ENCODE results near the gene RAB7A. TPM values are rescaled to one million over a fixed set of nuclear protein-coding genes. Genes with fewer than 3 reads are reported as not detected.

RAB7A gene
- total RNA-seq, 1 experiment from 2014 or later: 155 TPM

GRCh38 chr3:128702391-128702790, 23.6 kb upstream of the RAB7A start:
- Histone ChIP-seq H4K91ac (ENCODE audit: insufficient read length, low read depth, low read length) (no peak overlapping the region), H3K23me2 (ENCODE audit: insufficient read length, low read depth, low read length, poor library complexity, severe bottlenecking) (peaks cover 6% of the 10 kb centered on the region), H3K27ac (ENCODE audit: insufficient read length, low read depth, low read length) (no peak overlapping the region), H2BK12ac (ENCODE audit: insufficient read length, low read depth, low read length) (no peak overlapping the region), H3K27me3 (ENCODE audit: insufficient read depth, low read length) (no peaks in the 10 kb centered on the region), H3K4ac (ENCODE audit: low read depth, low read length) (no peak overlapping the region), H4K5ac (ENCODE audit: insufficient read length, low read depth, low read length) (no peak overlapping the region), H3K56ac (ENCODE audit: insufficient read length, low read depth, low read length) (no peak overlapping the region), H3K9me3 (ENCODE audit: control insufficient read depth, low read depth, low read length) (no peaks in the 10 kb centered on the region), H2BK20ac (ENCODE audit: low read depth, low read length, poor library complexity, severe bottlenecking) (no peak overlapping the region), H2BK5ac (ENCODE audit: insufficient read length, low read length) (no peak overlapping the region), H3K79me1 (ENCODE audit: insufficient read depth, low read depth, low read length, poor library complexity, severe bottlenecking) (no peaks in the 10 kb centered on the region), H3K79me2 (ENCODE audit: insufficient read depth, low read length) (no peaks in the 10 kb centered on the region), H2BK120ac (ENCODE audit: low read depth, low read length, poor library complexity, severe bottlenecking) (no peak overlapping the region), H4K20me1 (ENCODE audit: control insufficient read depth, insufficient read depth, insufficient read length) (no peaks in the 10 kb centered on the region), H3K4me2 (ENCODE audit: insufficient read depth, insufficient read length, low read length) (no peak overlapping the region), H2AK5ac (ENCODE audit: insufficient read length, low read length) (no peak overlapping the region), H2BK15ac (ENCODE audit: low read depth, low read length) (no peak overlapping the region), H3K9ac (ENCODE audit: extremely low read depth, insufficient read length, low read length) (no peak overlapping the region), H3K4me1 (ENCODE audit: insufficient read depth, low read length) (no peaks in the 10 kb centered on the region), H3K18ac (ENCODE audit: insufficient read length, low read depth, low read length) (no peak overlapping the region), H2AFZ (ENCODE audit: low read length) (no peak overlapping the region), H4K8ac (replicated peaks; ENCODE audit: insufficient read length, low read depth, low read length) (no peak overlapping the region), H3T11ph (ENCODE audit: low read length) (no peak overlapping the region), H3K14ac (ENCODE audit: insufficient read depth, low read length) (no peak overlapping the region), H3K23ac (ENCODE audit: insufficient read length, low read depth, low read length) (no peak overlapping the region)
- Mint-ChIP-seq H3K4me1 (peaks cover 0 to 5% of the 10 kb centered on the region in 2 experiments; a peak in 1 of 4 replicates), H3K36me3 (ENCODE audit: insufficient read depth in 1 of 3, low read depth in 3 of 3) (no peaks in the 10 kb centered on the region), H3K27me3 (ENCODE audit: low read depth) (peaks cover 7% of the 10 kb centered on the region), H3K27ac (no peak overlapping the region), H3K4me3 (no peak overlapping the region), H3K9me3 (no peaks in the 10 kb centered on the region)
- TF ChIP-seq CTCF (conservative IDR thresholded peaks at IDR 0.05): no peak
- WGBS (ENCODE audit: extremely low coverage, insufficient read length, low lambda C conversion rate): no CpG with 5 or more reads among the region's 3 CpGs
- no peak for DNase-seq

Measured in H9 (cell line).